Cerebellar cortex (tissue), 1 donor: ENCODE measurements around the gene PODN.

Source experiments
- DNase-seq: peaks from one replicate; pipeline ENCODE4 v3.0.0-alpha.2; 2015; ENCODE audit warnings: low spot score

The PODN gene

DNA sequence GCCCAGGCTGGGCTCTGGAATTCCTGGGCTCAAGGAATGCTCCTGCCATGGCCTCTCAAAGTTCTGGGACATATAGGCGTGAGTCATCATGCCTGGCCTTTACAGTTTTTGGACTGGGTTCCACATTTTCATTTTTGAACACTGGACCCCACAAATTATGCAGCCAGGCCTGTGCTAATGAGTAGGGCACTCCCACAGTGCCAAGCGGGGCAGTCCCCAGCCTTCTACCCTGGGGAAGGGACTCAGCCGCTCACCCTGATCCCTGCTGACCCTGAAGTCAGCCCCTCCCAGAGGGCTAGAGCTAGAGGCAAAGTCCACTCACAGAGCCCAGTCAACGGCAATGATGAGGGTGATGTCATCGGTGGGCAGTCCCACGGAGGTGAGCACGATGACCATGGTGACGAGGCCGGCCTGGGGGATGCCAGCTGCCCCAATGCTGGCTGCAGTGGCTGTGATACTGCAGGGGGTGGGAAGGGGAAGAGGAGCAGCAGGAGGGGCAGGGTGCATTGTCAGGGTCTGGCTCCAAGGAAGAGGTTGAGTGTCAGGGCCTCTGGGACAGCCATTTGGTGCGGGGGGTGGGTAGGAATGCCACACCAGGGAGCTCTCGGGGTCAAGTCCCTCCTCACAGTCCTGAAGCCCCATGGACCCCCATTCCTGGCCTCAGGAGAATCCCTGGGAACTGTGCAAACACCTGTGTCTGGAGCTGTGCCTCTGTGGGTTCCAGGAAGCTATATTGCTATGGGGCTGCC is 27.6 kb downstream of the PODN start:
- no peak for DNase-seq

DNA sequence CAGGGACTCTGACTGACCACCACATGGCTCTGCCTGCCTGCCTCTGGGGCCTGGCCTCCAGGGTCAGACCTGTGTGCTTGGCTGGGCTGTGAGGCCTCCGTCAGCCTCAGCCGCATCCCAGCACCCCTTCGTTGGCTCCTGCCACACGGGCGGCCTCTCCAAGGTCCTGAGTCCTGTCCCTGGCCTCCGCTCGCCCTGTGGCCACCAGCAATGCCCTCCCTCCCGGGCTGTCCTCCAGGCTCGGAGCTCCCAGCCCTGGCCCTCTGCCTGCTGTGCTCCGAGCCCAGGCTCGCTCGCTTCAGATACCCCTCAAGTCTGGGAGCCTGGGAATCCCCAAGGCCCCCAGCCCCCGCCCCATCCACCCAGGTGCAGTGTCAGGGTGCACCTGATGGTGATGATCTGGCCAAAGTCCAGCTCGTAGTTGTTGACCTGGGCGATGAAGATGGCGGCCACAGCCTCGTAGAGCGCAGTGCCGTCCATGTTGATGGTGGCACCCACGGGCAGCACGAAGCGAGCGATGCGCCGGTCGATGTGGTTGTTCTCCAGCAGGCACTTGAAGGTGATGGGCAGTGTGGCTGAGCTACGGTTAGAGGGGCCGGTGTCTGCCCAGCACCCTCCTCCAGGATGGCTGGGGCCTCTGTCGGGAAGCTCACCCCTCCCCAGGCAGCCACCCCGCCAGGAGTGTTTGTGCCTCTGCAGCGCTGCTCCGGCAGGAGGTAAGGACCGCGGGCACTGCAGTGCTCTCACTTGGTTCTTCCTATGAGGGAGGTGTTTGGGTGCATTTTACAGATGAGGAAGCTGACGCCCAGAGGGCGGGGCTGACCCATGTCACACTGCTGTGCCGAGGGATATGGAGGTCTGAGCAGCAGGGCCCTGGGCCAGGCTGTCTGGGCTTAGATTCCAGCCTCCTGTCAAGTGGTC is 28.5 kb downstream of the PODN start:
- DNase-seq: no peak

DNA sequence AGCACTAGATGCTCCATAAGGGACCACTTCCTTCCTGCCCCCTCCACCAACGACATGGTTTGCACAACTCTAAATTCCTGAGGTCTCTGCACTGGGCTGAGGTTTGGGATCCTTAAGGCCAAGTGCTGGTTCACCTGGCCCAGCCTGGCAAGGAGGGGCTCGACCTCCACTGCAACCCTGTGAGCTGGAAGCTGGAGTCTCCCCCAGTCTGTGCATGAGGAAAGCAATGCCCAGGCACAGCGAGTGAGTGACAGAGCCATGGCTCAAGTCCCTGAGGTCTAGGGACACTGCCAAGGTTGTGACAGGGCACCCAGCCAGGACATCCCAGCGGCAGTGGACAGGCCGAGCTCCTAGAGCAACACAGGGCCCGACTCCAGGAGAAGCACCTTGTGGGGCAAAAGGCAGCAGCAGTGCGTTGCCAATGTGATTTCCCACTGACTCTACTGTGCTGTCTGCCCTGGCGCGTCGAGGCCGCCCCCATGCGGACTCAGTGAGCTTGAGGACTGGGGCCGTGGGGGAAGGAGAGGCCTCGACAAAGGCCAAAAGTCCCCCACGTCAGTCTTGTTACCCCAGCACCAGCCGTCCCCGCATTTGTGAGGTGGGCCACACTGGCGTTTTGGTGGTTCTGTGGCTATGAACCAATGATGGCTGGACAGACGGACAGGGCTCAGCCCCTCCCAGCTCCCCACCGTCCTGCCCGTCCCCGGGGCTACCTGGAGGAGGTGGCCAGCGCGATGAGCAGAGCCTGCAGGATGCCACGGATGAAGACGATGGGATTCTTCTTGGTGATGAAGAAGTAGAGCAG is 30.0 kb downstream of the PODN start:
- peak; percentile 88 for DNase-seq

DNA sequence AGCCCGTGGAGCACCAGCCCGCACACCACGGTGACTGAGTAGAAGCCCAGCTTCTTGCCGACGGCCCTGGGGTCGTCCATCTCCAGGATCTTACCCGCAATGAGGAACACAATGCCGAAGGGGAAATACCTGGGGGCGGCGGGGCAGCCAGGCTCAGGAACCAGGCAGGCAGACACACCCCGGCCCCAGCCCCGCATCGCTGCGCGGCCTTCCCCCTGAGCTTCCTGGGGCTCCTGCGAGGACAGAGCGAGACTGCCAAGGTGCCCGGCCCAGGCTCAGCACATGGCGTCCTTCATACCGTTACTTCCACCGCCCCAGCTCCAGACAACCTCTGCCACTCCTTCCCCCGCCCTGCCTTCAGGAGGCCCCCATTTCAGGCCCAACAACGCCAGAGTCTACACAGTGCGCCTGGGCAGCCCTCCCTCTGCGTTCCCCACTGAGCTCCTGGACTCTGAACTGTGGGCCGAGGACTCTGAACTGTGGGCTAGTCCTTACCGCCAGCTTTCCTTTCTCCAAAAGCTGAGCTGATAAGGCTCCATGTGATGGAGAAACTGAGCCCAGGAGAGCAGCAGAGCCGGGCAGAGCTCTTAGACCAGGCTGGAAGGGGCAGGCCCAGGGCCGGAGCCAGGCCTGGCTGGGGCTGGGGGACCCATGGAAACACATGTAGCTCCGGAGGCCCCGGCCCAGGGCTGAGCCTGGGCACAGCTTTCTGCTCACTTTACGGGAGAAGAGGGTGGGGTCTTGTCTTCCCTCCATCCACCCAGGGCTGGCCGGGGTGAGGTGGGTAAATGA is 30.8 kb downstream of the PODN start:
- no peak for DNase-seq

DNA sequence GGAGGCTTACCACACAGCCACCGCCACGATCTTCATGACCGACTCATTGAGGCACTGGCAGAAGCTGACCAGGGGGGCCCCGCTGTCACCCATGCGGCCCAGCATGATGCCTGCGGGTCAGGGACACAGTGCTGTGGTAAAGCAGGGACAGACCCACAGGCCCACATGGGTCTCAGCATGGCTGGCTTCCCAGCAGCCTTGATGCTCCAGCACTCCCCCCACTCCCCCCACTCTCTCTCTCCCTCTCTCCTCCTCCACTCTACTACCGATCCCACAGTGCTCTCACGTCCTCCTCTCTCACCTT is 31.4 kb downstream of the PODN start:
- no peak for DNase-seq

DNA sequence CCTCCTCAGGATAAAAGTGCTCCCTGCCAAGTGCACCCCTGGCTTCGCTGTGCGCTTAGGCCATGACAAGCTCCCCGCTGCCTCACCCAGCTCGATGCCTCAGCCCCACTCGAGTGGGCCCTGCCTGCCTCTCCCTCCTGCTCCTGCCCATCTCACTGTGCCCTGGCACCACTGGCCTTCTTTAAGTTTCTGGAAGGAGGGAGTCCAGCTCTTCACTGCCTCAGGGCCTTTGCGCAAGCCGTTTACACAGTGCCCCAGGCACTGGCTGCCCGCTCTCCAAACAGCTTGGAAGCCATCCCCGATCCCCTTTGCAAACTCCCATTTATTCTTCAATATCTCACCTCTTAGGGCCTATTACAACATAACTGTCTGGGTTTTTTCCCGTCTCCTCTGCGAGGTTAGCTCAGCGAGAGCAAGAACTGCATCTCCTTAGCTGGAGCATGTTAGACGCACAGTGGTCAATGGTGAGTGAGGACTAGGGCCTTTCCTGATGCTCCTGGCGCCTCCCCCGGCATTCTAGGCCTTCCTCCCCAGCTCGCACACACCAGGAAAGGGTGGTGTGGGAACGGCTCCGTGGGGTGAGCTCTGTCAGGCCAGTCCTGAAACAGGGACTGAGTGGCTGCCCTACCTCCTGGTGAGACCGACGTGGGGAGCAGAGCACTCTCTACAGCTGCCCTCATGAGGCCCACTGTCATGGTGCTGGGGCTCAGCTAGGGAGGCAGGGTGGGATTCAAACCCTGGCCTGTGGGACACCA is 31.9 kb downstream of the PODN start:
- DNase-seq: no peak

DNA sequence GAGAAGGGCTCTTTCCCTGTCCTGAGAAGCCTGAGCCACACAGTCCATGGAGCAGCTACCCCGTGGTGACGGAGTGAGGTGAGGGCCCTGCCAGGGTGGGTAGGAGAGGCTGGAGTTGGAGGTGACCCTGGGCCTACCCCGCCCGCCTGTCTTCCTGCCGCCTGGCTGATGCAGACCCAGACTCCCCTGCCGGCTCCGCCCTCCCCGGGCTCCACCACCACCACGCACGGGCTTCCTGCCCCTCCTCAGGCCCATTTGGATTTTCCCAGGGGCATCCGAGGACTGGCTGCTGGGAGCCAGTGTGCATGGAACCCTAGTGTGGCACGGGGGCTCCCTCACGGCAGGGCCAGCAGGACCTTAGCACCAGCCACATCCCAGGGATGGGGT is 32.5 kb downstream of the PODN start:
- no peak for DNase-seq

DNA sequence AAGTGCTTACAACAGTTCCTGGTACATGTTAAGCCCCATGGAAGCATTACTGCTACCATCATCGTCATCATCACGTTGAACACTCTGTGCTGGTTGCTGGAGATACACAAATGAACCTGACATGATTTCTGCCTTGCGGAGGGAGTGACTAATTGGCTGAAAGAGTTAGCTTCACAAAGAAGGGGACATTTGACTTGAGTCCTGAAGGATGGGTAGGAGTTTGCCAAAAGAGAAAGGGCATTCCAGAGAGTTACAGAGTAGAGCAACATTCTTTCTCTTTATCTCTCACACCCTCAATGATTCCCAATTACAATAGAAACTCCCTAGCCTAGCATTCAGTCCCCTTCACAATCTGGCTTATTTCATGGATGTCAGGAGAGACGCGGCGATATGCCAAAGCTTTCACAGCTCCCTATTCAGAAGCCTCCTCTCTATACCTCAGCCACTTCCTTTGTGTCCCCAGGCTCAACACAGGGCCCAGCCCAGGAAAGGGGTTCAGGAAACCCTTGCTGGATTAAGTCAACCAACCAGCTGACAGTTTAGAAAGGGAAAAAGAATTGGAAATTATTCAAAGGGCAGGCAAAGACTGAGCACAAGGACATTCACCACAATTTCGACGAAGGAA is 42.4 kb downstream of the PODN start:
- DNase-seq: no peak

DNA sequence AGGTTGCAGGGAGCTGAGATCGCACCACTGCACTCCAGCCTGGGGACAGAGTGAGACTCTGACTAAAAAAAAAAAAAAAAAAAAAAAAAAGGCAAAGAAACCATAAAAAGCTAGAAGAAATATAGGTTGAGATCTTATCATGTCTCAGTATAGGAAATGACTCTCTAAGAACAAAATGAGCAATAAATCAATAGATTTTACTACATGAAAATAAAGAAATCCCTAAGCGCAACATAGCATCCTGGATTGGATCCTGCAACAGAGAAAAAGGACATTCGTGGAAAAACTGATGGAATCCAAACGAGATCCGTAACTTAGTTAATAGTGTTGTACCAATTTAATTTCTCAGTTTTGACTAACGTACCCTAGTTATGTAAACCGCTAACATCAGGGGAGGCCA is 45.1 kb downstream of the PODN start:
- DNase-seq: no peak

DNA sequence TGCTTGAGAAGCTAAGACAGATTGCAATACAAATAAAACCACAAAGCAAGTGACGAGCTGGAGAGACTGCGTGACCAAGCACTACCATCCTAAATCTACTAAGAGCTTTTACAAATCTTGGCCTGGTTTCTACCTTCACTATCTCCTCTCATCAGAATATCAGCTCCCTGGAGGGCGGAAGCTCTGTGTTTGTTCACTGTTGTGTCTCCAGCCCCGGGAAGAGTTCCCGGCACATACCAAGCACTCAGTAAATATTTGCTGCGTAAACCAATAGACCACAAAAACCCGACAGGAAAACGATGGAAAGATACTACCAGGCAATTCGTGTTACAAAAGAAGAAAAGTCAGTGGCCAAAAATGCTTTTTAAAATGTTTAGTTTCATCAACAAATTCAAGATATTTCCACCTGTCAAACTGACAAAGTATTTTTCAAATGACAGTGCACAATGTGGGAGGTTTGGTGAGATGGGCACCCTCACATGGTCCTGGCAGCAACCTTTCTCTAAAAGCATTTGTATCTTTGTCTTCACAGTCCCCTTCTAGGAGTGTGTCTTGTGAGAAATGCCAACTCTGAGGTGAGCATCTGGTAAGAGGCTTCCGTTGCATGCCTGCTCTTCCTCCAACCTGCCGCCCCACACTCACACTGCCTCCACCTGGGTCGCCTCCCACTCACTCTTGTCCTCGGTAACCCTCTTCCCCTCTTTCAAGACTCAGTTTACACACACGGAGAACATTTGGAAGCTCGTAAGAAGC is 45.7 kb downstream of the PODN start:
- DNase-seq: no peak

DNA sequence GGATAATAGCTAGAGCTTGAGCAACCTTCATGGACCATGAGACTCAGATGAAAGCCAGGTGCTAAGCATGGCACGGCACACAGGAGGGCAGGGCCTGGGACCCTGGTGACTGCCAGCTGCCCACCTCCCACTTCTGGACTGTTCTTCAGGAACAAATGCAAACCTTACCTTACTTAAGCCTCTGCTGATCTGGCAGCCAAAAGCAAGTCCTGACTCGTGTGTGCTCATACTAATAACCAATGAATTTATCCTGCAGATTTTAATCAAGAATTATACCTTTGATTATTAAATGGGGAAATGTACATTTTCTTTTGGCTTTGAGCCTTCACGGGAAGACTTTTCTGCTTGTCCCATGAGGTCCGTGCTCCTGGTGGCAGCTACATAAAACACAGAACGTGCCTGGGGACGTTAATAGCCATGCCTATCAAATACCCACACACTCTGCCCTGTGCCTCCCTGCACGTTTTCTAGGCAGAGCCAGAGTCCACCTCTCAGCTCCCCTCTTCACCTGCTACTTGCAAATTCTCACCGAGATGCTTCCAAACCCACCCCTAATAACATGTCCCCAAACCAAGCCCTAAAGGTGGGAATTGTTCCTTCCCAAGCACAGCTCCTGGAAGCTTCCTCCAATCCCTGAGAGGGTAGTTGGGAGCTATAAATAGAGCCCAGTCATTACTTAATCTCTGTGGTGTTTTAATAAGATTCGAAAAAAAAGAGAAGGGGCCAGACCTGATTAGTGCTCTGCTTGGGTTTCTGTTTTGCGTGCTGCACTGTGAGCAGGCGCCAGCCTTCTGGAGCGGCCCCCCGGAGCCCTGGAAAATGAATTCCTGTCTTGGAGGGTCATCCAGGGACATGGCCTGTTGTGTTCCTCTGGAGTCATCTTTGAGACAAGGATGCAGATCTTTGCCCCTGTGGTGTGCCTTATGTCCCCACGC is 46.9 kb downstream of the PODN start:
- DNase-seq: no peak

DNA sequence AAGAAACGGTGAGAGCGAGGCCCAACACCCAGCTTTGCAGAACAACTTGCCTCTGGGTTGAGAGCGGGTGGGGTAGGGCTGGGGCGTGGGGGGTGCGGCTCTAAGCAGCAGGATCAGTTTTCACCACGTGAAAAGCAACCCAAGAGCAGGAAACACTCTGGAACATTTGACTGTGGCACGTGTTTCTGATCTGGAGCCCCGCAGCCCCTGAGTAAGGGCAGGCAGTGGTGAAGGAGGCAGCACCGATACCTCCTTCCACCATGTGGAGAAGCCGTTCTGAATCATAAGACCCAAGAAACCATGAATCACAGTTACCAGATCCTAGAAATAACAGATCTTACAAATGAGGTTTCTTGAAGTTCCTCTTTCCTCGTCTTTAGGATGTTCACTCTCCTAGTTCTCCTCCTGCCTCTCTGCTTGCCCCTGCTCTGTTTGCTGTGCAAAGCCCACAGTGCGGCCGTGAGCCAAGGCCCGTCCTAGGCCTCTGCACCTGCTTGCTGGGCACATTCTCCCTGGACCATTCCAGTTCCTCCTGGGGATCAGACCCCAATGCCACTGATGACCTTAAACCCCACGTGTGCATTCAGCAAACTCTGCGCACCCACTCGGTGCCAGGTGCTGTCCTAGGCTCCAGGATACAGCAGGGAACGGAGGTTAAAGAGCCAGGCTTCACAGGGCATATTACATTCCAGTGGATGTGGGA is 48.5 kb downstream of the PODN start:
- DNase-seq: no peak

DNA sequence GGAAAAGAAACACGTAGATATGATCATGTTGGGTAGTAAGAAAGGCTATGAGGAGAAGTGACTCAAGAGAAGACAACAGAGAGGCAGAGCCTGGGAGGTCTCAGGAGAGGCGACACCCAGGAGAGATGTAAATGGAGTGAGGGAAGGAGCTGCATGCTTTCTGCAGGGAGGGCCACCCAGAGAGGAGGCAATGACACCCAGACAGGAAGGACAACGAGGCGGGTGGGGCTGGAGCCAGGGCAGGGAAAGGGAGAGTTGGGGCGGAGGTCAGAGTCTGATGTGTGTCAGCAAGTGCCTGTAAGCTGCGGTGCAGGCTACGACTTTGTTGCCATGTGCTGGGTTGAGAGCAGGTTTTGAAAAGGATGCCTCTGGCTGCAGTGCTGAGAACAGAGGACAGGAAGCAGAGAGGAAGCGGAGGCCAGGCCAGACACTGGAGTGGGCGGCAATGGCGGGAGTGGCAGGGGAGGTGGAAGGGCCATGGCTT is 49.1 kb downstream of the PODN start:
- no peak for DNase-seq

DNA sequence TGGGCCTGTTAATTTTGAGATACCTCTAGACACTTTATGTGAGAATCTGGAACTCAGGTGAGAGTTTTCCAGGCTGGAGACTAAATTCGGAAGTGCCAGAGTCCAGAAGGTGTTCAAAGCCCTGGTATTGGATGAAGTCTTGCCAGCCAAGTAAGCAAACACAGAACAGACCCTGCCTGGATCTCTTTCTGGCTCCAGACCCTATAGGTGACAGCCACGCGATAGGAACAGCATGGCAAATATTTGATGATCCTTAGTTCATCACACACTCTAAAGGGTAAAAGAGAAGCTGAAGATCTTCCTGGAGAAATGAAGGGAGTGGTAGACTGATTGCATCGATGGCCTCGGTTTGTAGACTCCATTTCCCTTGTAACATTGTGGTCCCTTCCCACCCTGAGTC is 49.7 kb downstream of the PODN start:
- DNase-seq: no peak

DNA sequence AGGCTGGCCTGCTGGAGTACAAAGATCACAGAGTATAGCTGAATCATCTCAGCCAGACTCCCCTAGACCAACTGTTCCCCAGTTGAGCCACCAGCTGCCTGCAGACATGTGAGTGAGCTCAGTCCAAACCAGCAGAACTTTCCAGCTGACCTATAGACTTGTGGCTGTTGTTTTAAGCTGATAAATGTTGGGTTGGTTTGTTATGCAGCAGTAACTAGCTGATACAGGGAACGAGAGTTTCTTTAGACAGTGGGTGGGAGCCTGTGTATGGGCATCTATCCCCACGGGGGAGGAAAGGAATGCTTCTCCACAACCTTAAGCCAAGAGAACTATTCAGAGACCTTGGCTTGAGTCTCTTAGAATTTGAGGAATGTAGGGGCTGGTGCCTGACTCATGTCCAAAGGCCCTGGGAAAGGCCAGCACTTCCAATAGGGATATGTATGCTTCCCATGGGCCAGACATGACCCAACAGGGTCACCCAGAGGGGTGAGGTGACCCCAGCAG is 50.3 kb downstream of the PODN start:
- no peak for DNase-seq

DNA sequence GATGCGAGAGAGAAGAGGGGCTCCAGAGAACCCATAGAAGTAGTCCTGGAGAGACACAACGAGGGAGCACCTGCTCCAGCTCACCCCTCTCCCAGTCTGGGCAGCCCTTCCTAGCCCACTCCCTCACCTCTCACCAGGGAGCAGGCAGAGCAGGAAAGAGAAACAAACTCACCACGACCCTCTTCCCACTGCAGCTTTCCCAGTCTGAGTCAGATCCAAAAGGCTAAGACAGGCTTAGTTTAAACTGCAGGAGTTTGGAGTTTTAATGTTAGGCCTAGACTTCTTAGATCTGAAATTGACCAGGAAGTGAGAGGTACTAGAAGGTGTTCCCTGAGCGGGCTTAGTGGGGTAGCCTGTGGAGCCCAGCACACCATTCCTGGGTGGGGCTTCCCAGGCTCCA is 50.8 kb downstream of the PODN start:
- no peak for DNase-seq

DNA sequence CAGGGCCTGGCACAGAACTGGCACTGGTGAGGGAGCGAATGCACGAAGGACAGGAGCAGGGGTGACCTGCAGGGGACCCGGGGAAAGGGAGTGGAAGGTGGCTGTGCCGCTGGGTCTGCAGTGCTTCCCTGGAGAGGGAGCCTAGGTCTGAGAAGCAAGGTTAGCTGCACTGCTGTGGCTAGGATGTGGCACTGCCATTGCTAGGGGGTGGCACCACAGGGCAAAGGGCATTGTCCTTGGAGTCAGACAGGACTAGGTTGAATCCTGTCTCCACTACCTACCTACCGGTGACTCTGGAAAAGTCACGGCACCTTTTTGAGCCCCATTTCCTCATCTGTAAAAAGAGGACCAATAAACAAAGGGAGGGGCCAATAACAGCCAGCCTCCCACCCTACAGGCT is 52.1 kb downstream of the PODN start:
- no peak for DNase-seq
